ENCODE measurements around the gene SERAC1.

GRCh38 chr6:158131926-158132325 is 36.1 kb downstream of the SERAC1 start:
- TF ChIP-seq PATZ1 (CRISPR knock-in tag; IDR thresholded peaks at IDR 0.05; ENCODE audit: borderline replicate concordance) (no peak), TOX (CRISPR knock-in tag; IDR thresholded peaks at IDR 0.05; ENCODE audit: borderline replicate concordance) (no peak), RARB (CRISPR knock-in tag; IDR thresholded peaks at IDR 0.05) (no peak)
